Sigmoid colon (tissue), 4 donors: ENCODE measurements around the gene BAK1.

Experiments
- EP300 ChIP-seq, 4 donors: sonication (generic); formaldehyde crosslinking; IDR thresholded peaks; one replicate each; pipeline ENCODE4 v1.6.1; 2017; ENCODE audit warnings: antibody characterized with exemption in 4 of 4
- POLR2A ChIP-seq, 2 donors: fragments of 450-650 bp; IDR thresholded peaks; one replicate each; pipeline ENCODE4 v1.6.1; 2016; ENCODE audit warnings: antibody characterized with exemption in 2 of 2, mild to moderate bottlenecking in 2 of 2, moderate library complexity in 2 of 2
- POLR2AphosphoS5 ChIP-seq, 4 donors: sonication (generic); formaldehyde crosslinking; IDR thresholded peaks; one replicate each; pipeline ENCODE4 v1.6.1; 2017; ENCODE audit warnings: antibody characterized with exemption in 4 of 4
- TF ChIP-seq, protein P1 (sequence below), 4 experiments: fragments of 450-650 bp in 3 of 4; fragments of 200-600 bp in 1 of 4; IDR thresholded peaks; one replicate each; pipeline ENCODE4 v1.5.1; 2016 to 2019; ENCODE audit warnings: antibody characterized with exemption in 4 of 4, mild to moderate bottlenecking in 3 of 4, moderate library complexity in 2 of 4

DNA sequence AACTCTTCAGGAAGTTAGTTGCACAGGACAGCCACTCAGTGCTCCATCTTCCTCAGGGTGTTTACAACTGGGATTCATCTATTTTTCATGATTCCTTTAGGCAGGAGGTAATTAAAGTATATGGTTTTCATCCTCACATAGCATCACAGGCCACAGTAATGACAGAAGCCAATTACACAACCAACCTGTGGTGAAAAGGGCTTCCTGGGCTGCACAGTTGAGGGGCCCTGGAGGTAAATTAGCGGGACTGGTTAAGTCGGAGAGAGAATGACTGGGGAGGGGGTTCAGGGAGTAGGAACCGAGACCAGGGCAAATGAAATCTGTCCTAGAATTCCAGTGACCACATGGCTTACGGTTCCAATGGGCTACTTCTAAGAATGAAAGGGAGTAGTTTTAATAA, 37.0 kb downstream of the BAK1 start:
- TF ChIP-seq POLR2A (IDR thresholded peaks at IDR 0.05) (no peak), EP300 (IDR thresholded peaks at IDR 0.05) (no peak), POLR2AphosphoS5 (IDR thresholded peaks at IDR 0.05) (no peak)
- TF ChIP-seq, protein P1, sequence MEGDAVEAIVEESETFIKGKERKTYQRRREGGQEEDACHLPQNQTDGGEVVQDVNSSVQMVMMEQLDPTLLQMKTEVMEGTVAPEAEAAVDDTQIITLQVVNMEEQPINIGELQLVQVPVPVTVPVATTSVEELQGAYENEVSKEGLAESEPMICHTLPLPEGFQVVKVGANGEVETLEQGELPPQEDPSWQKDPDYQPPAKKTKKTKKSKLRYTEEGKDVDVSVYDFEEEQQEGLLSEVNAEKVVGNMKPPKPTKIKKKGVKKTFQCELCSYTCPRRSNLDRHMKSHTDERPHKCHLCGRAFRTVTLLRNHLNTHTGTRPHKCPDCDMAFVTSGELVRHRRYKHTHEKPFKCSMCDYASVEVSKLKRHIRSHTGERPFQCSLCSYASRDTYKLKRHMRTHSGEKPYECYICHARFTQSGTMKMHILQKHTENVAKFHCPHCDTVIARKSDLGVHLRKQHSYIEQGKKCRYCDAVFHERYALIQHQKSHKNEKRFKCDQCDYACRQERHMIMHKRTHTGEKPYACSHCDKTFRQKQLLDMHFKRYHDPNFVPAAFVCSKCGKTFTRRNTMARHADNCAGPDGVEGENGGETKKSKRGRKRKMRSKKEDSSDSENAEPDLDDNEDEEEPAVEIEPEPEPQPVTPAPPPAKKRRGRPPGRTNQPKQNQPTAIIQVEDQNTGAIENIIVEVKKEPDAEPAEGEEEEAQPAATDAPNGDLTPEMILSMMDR (IDR thresholded peaks at IDR 0.05): no peak
